H1 (cell line): ENCODE results near the gene AHRR.

Experiments used
- BCL11A ChIP-seq, 2 experiments: IDR thresholded peaks; one replicate each; pipeline ENCODE4 v1.6.1; 2011; ENCODE audit warnings: low read depth in 2 of 2, low read length in 2 of 2, mild to moderate bottlenecking in 2 of 2
- CHD7 ChIP-seq: fragments of 300-600 bp; sonication (generic); IDR thresholded peaks from 2 replicates; pipeline ENCODE4 v1.7.1; 2012; ENCODE audit warnings: low read length, moderate library complexity, mild to moderate bottlenecking, inconsistent platforms; ENCODE audit not compliant: insufficient replicate concordance
- CTCF ChIP-seq, 3 experiments: IDR thresholded peaks; 1 replicate in 2 of 3; 2 replicates in 1 of 3; pipeline versions ENCODE4 v1.5.1 to v1.6.1; 2011; ENCODE audit warnings: low read length in 3 of 3, mild to moderate bottlenecking in 3 of 3, inconsistent platforms in 2 of 3, low read depth in 1 of 3, moderate library complexity in 1 of 3; ENCODE audit not compliant: insufficient read depth in 1 of 3; ENCODE audit errors: control extremely low read depth in 1 of 3
- EZH2 ChIP-seq: fragments of 200-600 bp; sonication (generic); IDR thresholded peaks from 2 replicates; pipeline ENCODE4 v1.7.1; 2012; ENCODE audit warnings: low read depth, mild to moderate bottlenecking, moderate library complexity, low read length, inconsistent platforms; ENCODE audit not compliant: severe bottlenecking
- GABPA ChIP-seq: IDR thresholded peaks from 2 replicates; pipeline ENCODE4 v1.6.1; 2011; ENCODE audit warnings: mild to moderate bottlenecking, low read length, moderate library complexity, borderline replicate concordance; ENCODE audit not compliant: insufficient read depth
- HDAC6 ChIP-seq: IDR thresholded peaks from one replicate; pipeline ENCODE4 v1.7.1; 2012; ENCODE audit warnings: low read depth, mild to moderate bottlenecking, inconsistent platforms, low read length, moderate library complexity
- JUN ChIP-seq: IDR thresholded peaks from 2 replicates; pipeline ENCODE4 v1.6.1; 2011; ENCODE audit warnings: low read depth, mild to moderate bottlenecking, improper control_type of control experiment, low read length
- KDM1A ChIP-seq: fragments of 200-600, 300-600 bp; sonication (generic); IDR thresholded peaks from 2 replicates; pipeline ENCODE4 v1.7.1; 2016; ENCODE audit warnings: mild to moderate bottlenecking, low read length, borderline replicate concordance
- MAFK ChIP-seq: IDR thresholded peaks from 2 replicates; pipeline ENCODE4 v1.6.1; 2012; ENCODE audit warnings: low read depth, mild to moderate bottlenecking, improper control_type of control experiment, low read length
- POLR2A ChIP-seq, 2 experiments: IDR thresholded peaks; 1 replicate in 1 of 2; 2 replicates in 1 of 2; pipeline ENCODE4 v1.6.1; 2011; ENCODE audit warnings: low read depth in 2 of 2, low read length in 2 of 2, mild to moderate bottlenecking in 2 of 2; ENCODE audit errors: control extremely low read depth in 1 of 2
- SIN3A ChIP-seq, 2 experiments: IDR thresholded peaks in 1 of 2; conservative IDR thresholded peaks in 1 of 2; 2 replicates each; pipeline ENCODE4 v1.6.1; 2011 to 2012; ENCODE audit warnings: low read length in 2 of 2, improper control_type of control experiment in 1 of 2, low read depth in 1 of 2, mild to moderate bottlenecking in 1 of 2
- TAF1 ChIP-seq: IDR thresholded peaks from 2 replicates; pipeline ENCODE4 v1.6.1; 2011; ENCODE audit warnings: mild to moderate bottlenecking, low read depth, low read length
- TBP ChIP-seq: IDR thresholded peaks from 2 replicates; pipeline ENCODE4 v1.6.1; 2011; ENCODE audit warnings: low read depth, low read length, improper control_type of control experiment

DNA sequence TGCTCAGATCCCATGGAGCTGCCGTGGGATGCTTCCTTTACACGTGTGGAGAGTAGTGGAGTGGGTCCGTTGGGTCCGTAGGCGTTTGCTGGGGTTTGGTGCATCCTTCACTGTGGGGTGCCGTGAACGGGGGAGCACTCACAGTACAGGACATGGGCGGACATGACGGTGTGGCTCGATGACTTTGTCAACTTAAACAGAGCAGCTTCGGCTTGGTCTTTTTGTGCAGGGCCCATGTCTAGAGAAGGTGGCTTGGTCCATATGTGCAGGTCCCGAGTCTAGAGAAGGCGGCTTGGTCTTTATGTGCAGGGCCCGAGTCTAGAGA lies 95.1 kb downstream of the AHRR start:
- TF ChIP-seq EZH2 (no peak), MAFK (no peak), TBP (no peak), CTCF (IDR thresholded peaks at IDR 0.05; ENCODE audit: control extremely low read depth in 1 of 3, insufficient read depth in 1 of 3, low read depth in 1 of 3, low read length in 3 of 3) (no peak), HDAC6 (no peak), KDM1A (no peak), BCL11A (IDR thresholded peaks at IDR 0.05; ENCODE audit: low read depth in 2 of 2, low read length in 2 of 2) (no peak), POLR2A (IDR thresholded peaks at IDR 0.05; ENCODE audit: control extremely low read depth in 1 of 2, low read depth in 2 of 2, low read length in 2 of 2) (no peak), GABPA (no peak), SIN3A (conservative IDR thresholded peaks at IDR 0.05 in 1 of 2, IDR thresholded peaks at IDR 0.05 in 1 of 2; ENCODE audit: low read depth in 1 of 2, low read length in 2 of 2) (no peak), TAF1 (no peak), CHD7 (no peak), JUN (no peak)
